Testis (tissue), 3 donors: ENCODE data around the gene TEKT2. TPM values are rescaled to one million over a fixed set of nuclear protein-coding genes. Genes with fewer than 3 reads are reported as not detected.
A peak's percentile ranks its signal among the peaks of the same experiment; 100 is the strongest.

ENCODE experiments used
- DNase-seq: peaks from one replicate; pipeline ENCODE4 v3.0.0-alpha.2; 2019
- H3K27ac ChIP-seq, 2 donors: fragments of 200-600 bp; sonication (generic); one replicate each; pipeline ENCODE4 v1.5.1; 2019
- H3K27me3 ChIP-seq: fragments of 200-600 bp; sonication (generic); one replicate; pipeline ENCODE4 v1.5.1; 2019
- H3K36me3 ChIP-seq: fragments of 200-600 bp; sonication (generic); one replicate; pipeline ENCODE4 v1.5.1; 2017; ENCODE audit warnings: low read depth; ENCODE audit errors: missing control alignments
- H3K4me1 ChIP-seq: fragments of 200-600 bp; sonication (generic); one replicate; pipeline ENCODE4 v1.5.1; 2019
- H3K4me3 ChIP-seq, 2 donors: fragments of 200-600 bp; sonication (generic); one replicate each; pipeline ENCODE4 v1.5.1; 2017 to 2019
- H3K9me3 ChIP-seq: fragments of 200-600 bp; sonication (generic); one replicate; pipeline ENCODE4 v1.5.1; 2017
- CTCF ChIP-seq, 3 experiments: fragments of 450-650 bp in 2 of 3; fragments of 200-600 bp in 1 of 3; sonication (generic) in 1 of 3; IDR thresholded peaks; one replicate each; pipeline ENCODE4 v1.5.1; 2016 to 2019; ENCODE audit warnings: antibody characterized with exemption in 3 of 3, mild to moderate bottlenecking in 2 of 3, moderate library complexity in 1 of 3
- POLR2A ChIP-seq: fragments of 450-650 bp; IDR thresholded peaks from one replicate; pipeline ENCODE4 v1.6.1; 2017; ENCODE audit warnings: antibody characterized with exemption, mild to moderate bottlenecking, moderate library complexity
- WGBS, 2 donors: methylation state at CpG; one replicate each; pipeline ENCODE4 v1.1.5; 2018; 5-methylcytosine and 5-hydroxymethylcytosine counted together
- intact Hi-C: fragments of 100-400 bp; cut with DNase I; formaldehyde crosslinking; loops from one replicate; pipeline ENCODE4 v1.15.1; 2023; ENCODE audit warnings: low total_unique reads
- polyA plus RNA-seq: library from polyadenylated mRNA; stranded (reverse); fragments of 350-450 nt; fragmentation: Illumina TruSeq; extraction: RNeasy Lipid Tissue Mini Kit (QIAGEN cat#74804); gene quantifications from one replicate; pipeline ENCODE4 v1.2.3, GENCODE V29; 2014; ENCODE audit warnings: low read depth, low replicate concordance; ENCODE audit not compliant: insufficient read depth
- total RNA-seq, 2 donors: library from RNA; depleted of rRNA; stranded (reverse); fragments of >200 nt; gene quantifications; one replicate each; pipeline ENCODE4 v1.2.3, GENCODE V29; 2016

TEKT2 gene
- total and polyA plus RNA-seq, 3 donors from 2014 or later = 35.1 to 117 (median 65.0) TPM

- intact Hi-C loops = no loop called here
- no peaks in the 10 kb centered on the region for H3K36me3 ChIP-seq
- no peak overlapping the region for H3K4me3 ChIP-seq
- peak; percentile 73 to 86 (median 80) for TF ChIP-seq CTCF (IDR thresholded peaks at IDR 0.05)
- TF ChIP-seq POLR2A = no peak
- peak; percentile 81 for DNase-seq
- H3K9me3 ChIP-seq = no peaks in the 10 kb centered on the region
- H3K27me3 ChIP-seq = no peaks in the 10 kb centered on the region
- 49 to 57% methylated on average over 13 to 18 of the region's 18 CpGs for WGBS, 2 donors
- H3K27ac ChIP-seq = no peak overlapping the region
- peaks cover 13% of the 10 kb centered on the region for H3K4me1 ChIP-seq
Observed at GRCh38 chr1:36099681-36100341, 15.9 kb downstream of the TEKT2 start.

- DNase-seq = no peak
- Histone ChIP-seq H3K27ac (no peak overlapping the region), H3K4me3 (no peak overlapping the region), H3K9me3 (no peaks in the 10 kb centered on the region), H3K4me1 (peaks cover 12% of the 10 kb centered on the region), H3K27me3 (no peaks in the 10 kb centered on the region), H3K36me3 (no peaks in the 10 kb centered on the region)
- intact Hi-C loops = no loop called here
- TF ChIP-seq POLR2A = no peak
- no peak for TF ChIP-seq CTCF (IDR thresholded peaks at IDR 0.05)
- 80 to 84% methylated on average over 6 of the region's 6 CpGs for WGBS, 2 donors
Observed at GRCh38 chr1:36100376-36100775, 16.5 kb downstream of the TEKT2 start.

GRCh38 chr1:36101546-36101945, 17.7 kb downstream of the TEKT2 start:
- Histone ChIP-seq H3K9me3 (no peaks in the 10 kb centered on the region), H3K27ac (no peak overlapping the region), H3K27me3 (no peaks in the 10 kb centered on the region), H3K4me1 (peaks cover 12% of the 10 kb centered on the region), H3K36me3 (no peaks in the 10 kb centered on the region), H3K4me3 (no peak overlapping the region)
- intact Hi-C loops = no loop called here
- no peak for DNase-seq
- WGBS, 2 donors = 92 to 96% methylated on average over 5 of the region's 5 CpGs
- no peak for TF ChIP-seq POLR2A
- TF ChIP-seq CTCF (IDR thresholded peaks at IDR 0.05) = no peak

GRCh38 chr1:36106269-36106668, 22.4 kb downstream of the TEKT2 start:
- intact Hi-C loops = no loop called here
- H3K4me3 ChIP-seq = no peak overlapping the region
- no peak for DNase-seq
- H3K27ac ChIP-seq = no peak overlapping the region
- H3K36me3 ChIP-seq = no peaks in the 10 kb centered on the region
- TF ChIP-seq CTCF (IDR thresholded peaks at IDR 0.05) (no peak), POLR2A (no peak)
- 59 to 62% methylated on average over 5 of the region's 5 CpGs for WGBS, 2 donors
- no peaks in the 10 kb centered on the region for H3K27me3 ChIP-seq
- no peaks in the 10 kb centered on the region for H3K4me1 ChIP-seq
- no peaks in the 10 kb centered on the region for H3K9me3 ChIP-seq

- Histone ChIP-seq H3K27me3 (no peaks in the 10 kb centered on the region), H3K27ac (no peak overlapping the region), H3K4me3 (no peak overlapping the region), H3K4me1 (no peaks in the 10 kb centered on the region), H3K9me3 (no peaks in the 10 kb centered on the region), H3K36me3 (no peaks in the 10 kb centered on the region)
- intact Hi-C loops = no loop called here
- no peak for TF ChIP-seq CTCF (IDR thresholded peaks at IDR 0.05)
- TF ChIP-seq POLR2A = no peak
- DNase-seq = no peak
- 90 to 96% methylated on average over 9 of the region's 9 CpGs for WGBS, 2 donors
Observed at GRCh38 chr1:36107394-36107793, 23.5 kb downstream of the TEKT2 start.
